ENCODE data around the gene TMEM26.

Gene TMEM26

DNA sequence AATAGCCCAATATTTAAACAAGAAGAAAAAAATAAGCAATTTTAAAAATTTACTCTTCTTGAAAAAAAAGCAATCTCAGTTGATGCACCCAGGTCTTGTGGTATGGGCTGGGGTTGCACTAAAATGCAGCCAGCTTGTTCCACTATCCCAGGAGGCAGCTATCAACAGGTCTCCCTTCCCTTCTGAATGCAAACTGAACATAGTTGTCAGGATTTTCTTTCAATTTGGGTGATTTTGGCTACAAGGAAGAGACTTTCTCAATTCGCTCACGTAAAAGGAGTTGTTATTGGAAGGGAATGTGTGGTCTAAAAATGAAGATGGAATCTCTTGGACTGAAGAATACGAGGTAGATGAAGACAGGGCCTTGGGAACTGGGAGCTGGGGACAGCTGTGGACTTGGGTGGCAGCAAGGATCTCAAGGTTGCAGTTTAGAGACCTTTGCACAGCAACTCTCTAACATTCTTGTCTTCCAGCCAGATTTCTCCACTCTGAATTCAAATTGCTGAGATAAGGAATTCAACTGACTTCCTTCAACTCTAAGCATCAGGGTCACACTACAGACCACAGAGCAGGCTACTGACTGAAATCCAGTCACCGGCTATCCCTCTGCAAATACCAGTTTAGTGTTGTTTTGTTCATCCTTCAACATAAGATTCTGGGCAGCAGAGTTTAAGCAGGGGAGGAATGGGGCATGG lies 3.1 kb upstream of the TMEM26 start:
- no peak for FAIRE-seq

- FAIRE-seq, result no peak
Measured at GRCh38 chr10:61455656-61456055, 2.5 kb upstream of the TMEM26 start.

DNA sequence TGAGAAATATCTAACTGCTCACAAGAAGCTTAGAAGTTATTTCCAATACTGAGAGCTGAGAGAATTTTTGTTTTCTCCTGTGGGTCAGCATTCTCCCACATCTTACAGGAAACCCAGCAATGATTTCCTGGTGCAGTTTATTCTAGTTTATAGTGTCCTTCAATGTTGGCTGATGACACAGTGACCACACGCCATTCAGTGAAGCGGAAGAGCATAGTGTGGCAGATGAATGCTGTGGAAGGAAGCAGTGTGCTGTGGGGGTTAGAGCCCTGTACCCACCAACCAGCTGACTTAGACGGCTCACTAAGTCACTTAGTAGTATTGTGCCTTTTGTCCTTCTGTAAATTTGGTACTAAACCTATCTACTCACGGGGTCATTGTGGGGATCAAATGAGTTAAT lies 1.4 kb upstream of the TMEM26 start:
- no peak for FAIRE-seq

DNA sequence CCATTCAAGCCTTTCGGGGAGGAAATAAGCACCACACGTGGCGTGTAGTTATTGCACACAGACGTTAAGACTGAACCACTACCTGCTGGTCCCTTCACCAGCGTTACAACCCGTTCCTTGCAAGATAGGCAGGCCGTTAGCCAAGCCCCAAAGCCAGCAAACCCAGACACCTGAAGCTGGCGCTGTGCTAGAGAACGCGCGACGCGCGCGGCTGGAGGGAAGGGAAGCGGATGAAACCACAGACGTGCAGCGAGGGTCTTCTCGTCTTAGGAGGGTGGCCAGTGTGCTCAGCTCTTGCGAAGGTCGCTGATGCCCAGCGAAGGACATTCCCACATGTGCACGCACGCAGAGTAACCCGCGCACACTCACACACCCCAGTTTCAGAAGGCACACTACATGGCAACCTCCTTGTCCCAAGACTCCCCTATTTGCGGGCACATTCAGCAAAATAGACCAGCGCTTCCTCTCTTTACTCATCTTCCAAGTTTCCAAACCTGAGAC lies 980 bp downstream of the TMEM26 start:
- no peak for FAIRE-seq

DNA sequence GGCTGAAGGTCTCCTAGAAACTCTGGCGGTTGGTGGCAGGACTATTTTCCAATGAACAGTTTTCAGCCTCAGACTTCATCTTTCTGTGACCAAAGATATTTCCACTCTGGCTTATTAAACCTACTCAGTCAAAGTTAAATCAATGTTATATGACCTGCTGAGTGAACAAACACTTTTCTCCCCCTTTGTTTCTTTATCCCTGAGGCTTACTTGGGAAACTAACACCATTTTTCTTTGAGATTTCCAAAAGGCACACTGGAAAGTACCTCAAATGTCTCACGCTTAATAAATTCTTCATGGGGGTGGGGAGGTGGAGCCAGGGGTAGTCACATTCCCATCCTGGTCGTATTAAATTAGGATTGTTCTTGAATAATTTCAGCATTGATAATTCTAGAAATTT lies 1.8 kb downstream of the TMEM26 start:
- no peak for FAIRE-seq

- FAIRE-seq, result no peak
Measured at GRCh38 chr10:61448841-61449600, 4.2 kb downstream of the TMEM26 start.

DNA sequence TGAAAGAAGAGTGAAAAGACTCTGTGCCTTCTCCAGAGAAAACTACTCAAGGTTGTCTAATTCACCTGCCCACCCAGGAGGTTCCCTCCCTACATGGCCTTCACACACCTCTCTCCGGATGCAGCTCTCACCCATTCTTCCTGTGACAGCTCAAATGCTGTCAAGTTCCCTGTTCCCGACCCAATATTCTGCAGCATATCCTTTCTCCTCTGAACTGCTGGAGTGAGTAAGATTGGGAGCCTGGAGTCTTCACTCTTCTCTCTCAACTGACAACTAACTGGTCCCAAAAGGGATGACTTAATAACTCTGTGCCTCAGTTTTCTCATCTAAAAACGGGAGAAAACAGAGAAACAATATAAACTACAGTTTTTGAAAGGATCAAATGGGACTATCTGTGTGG lies 5.1 kb downstream of the TMEM26 start:
- FAIRE-seq, result no peak

DNA sequence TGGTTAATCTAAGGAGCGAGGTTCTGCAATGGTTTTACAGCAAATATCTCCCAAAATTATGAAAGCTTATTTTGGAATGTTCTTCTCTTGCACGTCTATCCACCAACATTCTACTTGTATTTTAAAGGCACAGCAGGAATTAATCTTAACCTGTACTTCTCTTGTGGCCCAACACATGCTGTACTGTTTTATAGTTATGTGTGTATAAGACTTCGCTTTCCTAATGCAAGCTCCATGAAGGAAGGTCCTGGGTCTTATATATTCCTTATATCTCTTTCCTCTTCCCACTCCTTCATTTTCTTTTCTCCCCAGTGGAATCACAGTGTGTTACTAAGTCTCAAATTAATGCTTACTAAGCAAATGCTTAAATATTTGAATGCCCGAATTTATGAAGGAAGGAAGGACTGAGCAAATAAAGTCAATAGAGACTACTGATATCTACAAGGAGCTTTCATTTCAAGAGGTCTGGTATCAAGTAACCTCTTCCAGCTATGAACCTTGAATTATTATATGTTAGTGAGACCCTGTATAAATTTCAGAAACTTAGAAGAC lies 14.0 kb downstream of the TMEM26 start:
- no peak for FAIRE-seq

DNA sequence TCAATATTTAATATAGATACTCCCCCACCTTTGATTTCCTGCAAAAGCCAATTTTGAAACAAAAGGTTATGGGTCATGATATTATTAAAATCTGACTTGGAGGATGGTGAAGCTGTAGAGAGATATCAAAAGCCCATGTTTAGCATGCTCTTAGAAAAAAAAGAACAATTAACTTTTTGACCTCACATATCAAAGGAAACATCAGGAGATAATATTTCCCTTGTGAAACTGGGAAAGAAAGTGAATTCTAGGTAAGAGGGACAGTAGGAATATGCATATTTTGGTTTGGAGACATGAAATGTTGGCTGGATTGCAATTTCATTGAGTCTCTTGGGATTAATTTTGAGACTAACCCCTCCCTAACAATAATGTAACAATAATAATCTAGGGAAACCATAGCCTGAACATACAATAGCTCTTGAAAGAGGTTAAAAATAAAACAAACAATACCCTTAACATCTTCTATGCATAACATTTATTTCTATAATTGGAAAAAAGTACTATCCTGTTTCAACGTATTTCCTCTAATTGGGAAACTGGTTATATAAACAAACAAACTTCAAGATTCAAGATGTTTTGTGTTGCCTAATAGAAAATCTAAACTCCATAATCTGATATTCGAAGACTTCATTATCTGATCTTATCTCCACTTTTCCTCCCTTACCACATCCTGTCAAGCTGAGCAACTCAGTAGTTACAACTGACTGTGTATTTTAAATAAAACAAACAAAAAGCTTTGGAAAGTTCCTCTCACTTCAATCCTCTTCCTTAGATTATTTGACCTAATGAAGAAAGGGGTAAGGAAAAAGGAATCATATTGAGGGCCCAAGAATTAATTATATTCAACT lies 14.8 kb downstream of the TMEM26 start:
- no peak for FAIRE-seq

DNA sequence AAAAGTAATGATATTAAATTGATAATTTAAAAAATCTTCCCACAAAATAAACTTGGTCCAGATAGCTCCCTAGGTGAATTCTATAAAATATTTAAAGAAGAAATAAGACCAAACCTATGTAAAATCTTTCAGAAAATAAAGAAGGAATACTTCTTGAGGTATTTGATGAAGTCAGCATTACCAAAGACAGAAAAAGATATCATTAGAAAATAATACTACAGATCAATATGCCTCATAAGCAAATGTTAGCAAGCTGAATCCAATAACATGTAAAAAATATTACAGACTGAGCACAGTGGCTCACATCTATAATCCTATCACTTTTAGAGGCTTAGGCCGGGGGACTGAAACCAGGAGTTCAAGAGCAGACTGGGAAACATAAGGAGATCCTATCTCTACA lies 30.0 kb downstream of the TMEM26 start:
- no peak for FAIRE-seq

DNA sequence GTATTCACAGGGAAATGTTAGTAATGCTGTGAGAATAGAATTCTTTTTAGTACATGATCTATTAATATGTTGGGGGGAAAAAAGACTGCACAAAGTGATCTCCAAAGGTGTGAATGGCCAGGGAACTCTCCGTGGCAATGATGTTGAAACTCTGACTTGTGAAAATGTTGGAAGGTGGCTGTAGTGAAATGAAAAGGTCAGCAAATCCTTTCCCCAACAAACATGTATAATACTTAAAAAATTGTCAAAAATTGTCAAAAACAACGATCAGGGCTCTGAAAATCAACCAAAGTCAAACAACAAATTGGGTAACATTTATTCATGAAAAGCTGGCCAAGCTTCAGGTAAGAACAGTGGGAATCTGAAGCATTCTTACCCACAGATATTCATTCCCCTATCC lies 35.5 kb downstream of the TMEM26 start:
- FAIRE-seq, result no peak

DNA sequence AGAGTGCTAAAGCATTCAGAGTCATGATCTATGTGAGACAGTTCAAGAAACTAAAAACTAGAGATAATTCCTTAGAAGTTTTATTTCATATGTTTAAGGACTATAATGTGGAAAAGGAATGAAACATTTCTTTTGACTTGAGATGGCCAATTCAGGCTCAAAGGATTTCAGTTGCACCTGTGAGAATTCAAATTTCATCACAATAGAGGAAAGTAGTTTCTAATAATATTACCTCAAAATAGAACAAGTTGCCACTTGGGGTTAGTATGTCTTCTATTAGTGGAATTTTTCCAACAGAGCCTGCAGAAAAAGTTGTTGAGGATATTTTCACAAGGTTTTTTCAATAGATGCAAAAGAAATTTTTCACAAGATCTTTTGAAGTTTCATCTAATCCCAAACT lies 37.4 kb downstream of the TMEM26 start:
- no peak for FAIRE-seq

DNA sequence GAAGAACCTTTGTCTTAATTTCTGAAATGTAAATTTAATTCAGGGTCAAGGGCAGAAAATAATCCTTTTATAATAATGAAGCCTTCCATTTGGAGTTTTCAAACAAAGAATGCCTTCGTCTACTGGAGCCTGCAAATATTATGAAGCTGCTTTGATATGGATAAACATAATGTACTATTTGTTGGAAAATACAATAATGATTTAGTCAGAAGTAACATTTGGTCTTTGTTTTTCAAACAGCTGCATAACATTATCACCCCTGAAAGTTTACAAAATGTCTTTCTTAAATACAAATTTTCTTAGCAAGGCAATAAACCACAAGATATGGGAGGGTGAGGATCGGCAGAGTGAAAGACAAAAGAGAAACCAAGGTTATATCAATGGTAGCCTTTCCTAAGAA lies 41.5 kb downstream of the TMEM26 start:
- no peak for FAIRE-seq

- no peak for FAIRE-seq
Measured at GRCh38 chr10:61410353-61411070, 42.7 kb downstream of the TMEM26 start.

DNA sequence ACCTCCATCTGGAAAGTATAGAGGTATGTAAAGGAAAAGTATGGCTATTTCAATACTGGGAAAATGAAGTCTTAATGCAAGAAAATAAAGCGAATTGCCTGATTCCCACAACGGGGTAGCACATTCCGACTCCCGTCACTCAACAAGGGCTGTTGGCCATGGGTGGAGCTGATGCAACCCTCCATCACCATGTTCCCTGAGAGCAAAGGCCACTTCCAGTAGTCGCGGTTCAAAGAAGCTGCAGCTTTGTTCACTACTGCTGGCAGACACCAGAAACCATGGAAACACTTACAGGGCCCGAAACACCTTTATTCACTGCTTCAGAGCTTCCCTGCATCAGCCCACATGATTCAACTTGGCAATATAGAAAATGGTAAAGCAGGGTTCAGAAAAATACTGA lies 44.0 kb downstream of the TMEM26 start:
- FAIRE-seq, result no peak

DNA sequence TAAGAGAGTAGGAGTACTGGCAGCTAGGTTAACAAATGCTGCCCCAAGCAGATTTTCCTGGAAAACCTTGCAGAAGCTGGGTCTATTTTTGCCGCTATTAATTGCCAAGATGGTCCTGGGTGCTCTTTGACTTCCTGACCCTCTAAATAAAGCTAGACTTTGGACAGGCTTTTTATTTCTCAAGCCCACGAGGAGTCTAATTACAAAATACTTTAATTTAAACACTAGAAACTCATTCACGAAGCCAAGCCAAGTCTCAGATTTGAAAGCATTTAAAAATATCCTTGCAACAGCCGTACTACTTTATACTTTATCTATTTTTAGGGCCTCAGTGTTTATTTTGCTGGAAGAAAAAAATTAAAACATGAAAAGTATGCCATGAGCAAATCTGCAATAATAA lies 45.1 kb downstream of the TMEM26 start:
- FAIRE-seq, result no peak

- FAIRE-seq, result no peak
Measured at GRCh38 chr10:61406736-61407135, 46.4 kb downstream of the TMEM26 start.

DNA sequence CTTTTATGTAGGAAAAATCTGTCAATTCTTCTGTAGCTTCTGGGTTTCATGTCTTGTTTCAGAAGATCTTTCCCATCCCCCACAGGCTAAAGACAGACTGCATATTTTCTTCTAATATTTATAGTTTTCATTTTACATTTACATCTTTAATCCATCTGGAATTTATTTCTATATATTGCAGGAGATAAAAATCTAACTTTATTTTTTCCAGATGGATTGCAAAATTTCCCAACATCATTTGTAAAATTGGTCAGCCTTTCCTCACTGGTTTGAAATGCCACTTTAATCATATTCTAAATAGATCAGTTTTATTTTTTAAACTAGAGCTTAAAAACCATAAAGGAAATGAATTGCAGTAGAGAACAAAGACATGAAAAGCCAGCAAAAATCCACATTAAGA lies 46.9 kb downstream of the TMEM26 start:
- no peak for FAIRE-seq

GRCh38 chr10:61404751-61405150 lies 48.4 kb downstream of the TMEM26 start:
- FAIRE-seq, result no peak

- no peak for FAIRE-seq
Measured at GRCh38 chr10:61400524-61400923, 52.7 kb downstream of the TMEM26 start.

DNA sequence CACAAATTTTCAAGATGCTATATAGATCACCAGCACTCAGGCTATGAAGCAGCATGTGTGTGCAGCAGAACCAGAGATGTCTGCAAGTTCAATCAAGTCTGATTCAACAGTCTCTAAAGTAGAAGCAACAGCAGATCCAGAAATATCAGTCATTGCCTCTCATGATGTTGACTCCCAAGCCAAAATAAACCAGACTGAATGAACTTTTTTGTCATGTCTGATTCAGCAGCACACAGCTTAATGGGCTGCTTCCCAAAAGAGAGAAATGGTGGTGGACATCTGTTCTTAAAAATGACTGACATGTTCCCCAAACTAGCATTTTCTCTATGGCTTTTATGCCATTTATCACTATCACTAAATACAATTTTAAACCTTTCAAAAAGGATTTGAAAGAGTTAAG lies 53.8 kb downstream of the TMEM26 start:
- no peak for FAIRE-seq

GRCh38 chr10:61398366-61399129 lies 54.6 kb downstream of the TMEM26 start:
- no peak for FAIRE-seq
